ENCODE measurements around the gene RTL9.

- TF ChIP-seq CTCF (IDR thresholded peaks at IDR 0.05; ENCODE audit: borderline replicate concordance, extremely low read depth, low read length, poor library complexity, severe bottlenecking), result no peak
- no peak for TF ChIP-seq EZH2 (IDR thresholded peaks at IDR 0.05; ENCODE audit: borderline replicate concordance, low read depth, low read length, severe bottlenecking)
Observed at GRCh38 chrX:110373310-110373709, 14.7 kb downstream of the RTL9 start.

Data from DND-41 (cell line).